Measurements from ENCODE around the gene PTPRQ.

GRCh38 chr12:80681287-80681686 is 237.3 kb downstream of the PTPRQ start:
- no peak for TF ChIP-seq TOX (CRISPR knock-in tag; IDR thresholded peaks at IDR 0.05; ENCODE audit: borderline replicate concordance)
- TF ChIP-seq CSRNP3 (CRISPR knock-in tag; IDR thresholded peaks at IDR 0.05), result no peak
